Activated naive CD4-positive, alpha-beta T cell treated with anti-CD3 and anti-CD28 coated beads for 36 hours (primary cell): ENCODE results near the gene SIVA1. TPM values are rescaled to one million over a fixed set of nuclear protein-coding genes. Genes with fewer than 3 reads are reported as not detected.

Experiments used
- CTCF ChIA-PET: fragments of 350-600 bp; sonication (Branson Sonifier 250); formaldehyde crosslinking; loops from one replicate; lab custom pipeline; 2021; ENCODE audit warnings: antibody characterized with exemption; lab: Charles Lee
- DNase-seq: peaks from one replicate; pipeline ENCODE4 v3.0.0-alpha.2; 2020
- H3K27ac Mint-ChIP-seq: one replicate; pipeline ENCODE4 v1.8.0; 2021; ENCODE audit warnings: mild to moderate bottlenecking, mixed read lengths
- H3K27me3 Mint-ChIP-seq: one replicate; pipeline ENCODE4 v1.8.0; 2021; ENCODE audit warnings: low read depth, mixed read lengths
- H3K36me3 Mint-ChIP-seq: one replicate; pipeline ENCODE4 v1.8.0; 2021; ENCODE audit warnings: low read depth, mixed read lengths
- H3K4me1 Mint-ChIP-seq: one replicate; pipeline ENCODE4 v1.8.0; 2021; ENCODE audit warnings: low read depth, mixed read lengths
- H3K4me3 Mint-ChIP-seq: one replicate; pipeline ENCODE4 v1.8.0; 2021; ENCODE audit warnings: mild to moderate bottlenecking, moderate library complexity, mixed read lengths
- H3K9me3 Mint-ChIP-seq: one replicate; pipeline ENCODE4 v1.8.0; 2021; ENCODE audit warnings: mixed read lengths
- intact Hi-C: fragments of 100-400 bp; cut with micrococcal nuclease; formaldehyde crosslinking; loops from one replicate; pipeline ENCODE4 v1.15.1; 2023
- total RNA-seq, 2 experiments: library from RNA; stranded (reverse); gene quantifications; one replicate each; pipeline ENCODE4 v1.2.3, GENCODE V29; 2021

Gene SIVA1
- total RNA-seq, 2 experiments from 2014 or later = 86.1 to 92.7 TPM

- intact Hi-C loops = no loop called here
- CTCF ChIA-PET = interaction anchor here (0.6 to 1.6 kb wide), 4 partner anchors 14 to 59 kb away, joined by 3 to 7 read pairs (median 4); no protein-coding TSS in a partner anchor
These were observed 13.4 kb downstream of the SIVA1 start for GRCh38 chr14:104766256-104766862.

DNA sequence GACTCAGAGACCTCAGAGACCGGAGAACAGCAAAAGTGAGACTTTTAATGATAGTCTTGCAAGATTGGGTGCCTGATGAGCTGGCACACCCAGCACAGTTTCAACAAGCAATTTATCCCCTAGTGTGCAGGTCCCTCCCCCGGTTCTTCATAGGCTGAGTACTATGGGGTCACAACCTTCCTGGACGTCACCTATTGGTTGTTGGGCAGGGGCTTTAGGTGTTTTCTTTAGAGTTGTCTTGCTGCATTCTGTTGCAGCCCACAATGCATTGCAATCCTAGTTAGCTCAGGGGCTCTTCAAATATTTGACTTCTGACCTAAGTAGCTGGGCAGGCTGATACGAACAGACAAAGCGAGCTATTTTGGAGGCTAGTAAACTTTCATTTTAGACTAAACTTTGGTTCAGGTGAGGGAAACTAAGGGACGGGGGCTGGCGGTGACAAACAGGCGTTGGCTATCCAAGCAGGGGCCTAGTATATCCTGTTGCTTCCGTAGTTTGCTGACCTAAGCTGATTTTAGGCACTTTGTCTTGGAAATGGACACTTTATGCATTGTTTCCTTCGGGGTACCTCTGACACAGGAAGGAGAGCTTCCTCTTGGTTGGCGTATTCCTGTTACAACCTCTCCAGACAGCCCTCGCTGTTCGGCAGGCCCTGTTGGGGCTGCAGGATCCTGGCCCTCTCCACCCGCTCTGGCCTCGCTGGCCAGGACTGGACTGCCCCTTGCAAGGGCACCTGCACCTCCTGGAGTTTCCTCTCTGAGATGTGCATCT, 14.1 kb downstream of the SIVA1 start:
- CTCF ChIA-PET = interaction anchor here (0.6 to 1.9 kb wide), 4 partner anchors 8 to 59 kb away, joined by 4 to 13 read pairs (median 6); no protein-coding TSS in a partner anchor
- Mint-ChIP-seq H3K27ac (no peak overlapping the region), H3K27me3 (no peaks in the 10 kb centered on the region), H3K4me3 (no peak overlapping the region), H3K9me3 (peaks cover 4% of the 10 kb centered on the region), H3K4me1 (peaks cover 7% of the 10 kb centered on the region), H3K36me3 (peaks cover 19% of the 10 kb centered on the region)
- DNase-seq = no peak
- intact Hi-C loops = no loop called here

More at GRCh38 chr14:104766256-104766862, 13.4 kb downstream of the SIVA1 start:
- Mint-ChIP-seq H3K9me3 (peaks cover 4% of the 10 kb centered on the region), H3K4me1 (peaks cover 7% of the 10 kb centered on the region), H3K27ac (no peak overlapping the region), H3K4me3 (no peak overlapping the region), H3K36me3 (peaks cover 19% of the 10 kb centered on the region), H3K27me3 (no peaks in the 10 kb centered on the region)
- DNase-seq = no peak

DNA sequence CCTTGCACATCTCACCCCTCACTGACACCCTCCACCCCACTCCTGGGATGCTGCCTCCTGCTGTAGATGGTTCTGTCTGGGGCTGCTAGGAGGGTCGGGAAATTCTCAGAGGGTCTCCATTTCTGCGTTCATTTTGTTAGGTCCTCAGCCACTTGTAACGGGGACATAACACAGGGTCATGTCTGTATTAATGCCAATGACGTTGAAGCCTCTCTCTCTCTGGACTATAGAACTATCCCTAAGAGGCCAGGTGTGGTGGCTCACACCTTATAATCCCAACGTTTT, 14.6 kb downstream of the SIVA1 start:
- no peak for DNase-seq
- Mint-ChIP-seq H3K27me3 (no peaks in the 10 kb centered on the region), H3K27ac (no peak overlapping the region), H3K9me3 (peaks cover 4% of the 10 kb centered on the region), H3K36me3 (peaks cover 18% of the 10 kb centered on the region), H3K4me3 (no peak overlapping the region), H3K4me1 (peaks cover 7% of the 10 kb centered on the region)
- intact Hi-C loops = no loop called here
- CTCF ChIA-PET = interaction anchor here (1.4 to 1.9 kb wide), 3 partner anchors 8 to 58 kb away, joined by 4 to 34 read pairs (median 13); no protein-coding TSS in a partner anchor

GRCh38 chr14:104768437-104769323, 15.7 kb downstream of the SIVA1 start:
- peaks cover 4% of the 10 kb centered on the region for H3K9me3 Mint-ChIP-seq
- H3K27ac Mint-ChIP-seq = peak overlapping the region; percentile 41
- intact Hi-C loops = loop anchor here (1.0 to 2.0 kb wide), 4 partner anchors 16 to 102 kb away; partner anchors contain the start of gene ZBTB42
- H3K27me3 Mint-ChIP-seq = no peaks in the 10 kb centered on the region
- H3K36me3 Mint-ChIP-seq = peaks cover 18% of the 10 kb centered on the region
- CTCF ChIA-PET = interaction anchor here (0.6 to 1.9 kb wide), 15 partner anchors 9 to 1308 kb away, joined by 3 to 34 read pairs (median 4); partner anchors contain the start of gene SIVA1
- peak; percentile 95 for DNase-seq
- H3K4me3 Mint-ChIP-seq = no peak overlapping the region
- peaks cover 7% of the 10 kb centered on the region for H3K4me1 Mint-ChIP-seq

GRCh38 chr14:104769324-104770071, 16.6 kb downstream of the SIVA1 start:
- H3K9me3 Mint-ChIP-seq = peaks cover 4% of the 10 kb centered on the region
- intact Hi-C loops = loop anchor here (2.0 kb wide), 1 partner anchor 31 kb away; the partner anchor contains the start of gene ZBTB42
- H3K27me3 Mint-ChIP-seq = no peaks in the 10 kb centered on the region
- H3K4me3 Mint-ChIP-seq = no peak overlapping the region
- DNase-seq = no peak
- CTCF ChIA-PET = interaction anchor here (1.0 to 2.1 kb wide), 7 partner anchors 12 to 62 kb away, joined by 3 to 34 read pairs (median 4); no protein-coding TSS in a partner anchor
- H3K4me1 Mint-ChIP-seq = peaks cover 7% of the 10 kb centered on the region
- H3K36me3 Mint-ChIP-seq = peaks cover 18% of the 10 kb centered on the region
- peak overlapping the region; percentile 41 for H3K27ac Mint-ChIP-seq

- H3K27ac Mint-ChIP-seq = no peak overlapping the region
These were observed 17.2 kb downstream of the SIVA1 start for GRCh38 chr14:104770072-104770579.

GRCh38 chr14:104770851-104771272, 17.9 kb downstream of the SIVA1 start:
- no peaks in the 10 kb centered on the region for H3K27me3 Mint-ChIP-seq
- DNase-seq = no peak
- no peak overlapping the region for H3K4me3 Mint-ChIP-seq
- peaks cover 7% of the 10 kb centered on the region for H3K4me1 Mint-ChIP-seq
- no peak overlapping the region for H3K27ac Mint-ChIP-seq
- CTCF ChIA-PET = interaction anchor here (0.8 to 2.1 kb wide), 5 partner anchors 10 to 61 kb away, joined by 3 to 14 read pairs (median 3); partner anchors contain the start of gene SIVA1
- intact Hi-C loops = no loop called here
- H3K9me3 Mint-ChIP-seq = peaks cover 4% of the 10 kb centered on the region
- H3K36me3 Mint-ChIP-seq = peaks cover 18% of the 10 kb centered on the region

More at GRCh38 chr14:104770072-104770579, 17.2 kb downstream of the SIVA1 start:
- intact Hi-C loops = no loop called here
- H3K4me1 Mint-ChIP-seq = peaks cover 7% of the 10 kb centered on the region
- peaks cover 18% of the 10 kb centered on the region for H3K36me3 Mint-ChIP-seq
- DNase-seq = no peak
- H3K4me3 Mint-ChIP-seq = no peak overlapping the region
- H3K9me3 Mint-ChIP-seq = peaks cover 4% of the 10 kb centered on the region
- CTCF ChIA-PET = interaction anchor here (0.8 to 2.1 kb wide), 5 partner anchors 11 to 62 kb away, joined by 3 to 14 read pairs (median 3); partner anchors contain the start of gene SIVA1
- no peaks in the 10 kb centered on the region for H3K27me3 Mint-ChIP-seq

- Mint-ChIP-seq H3K36me3 (peaks cover 19% of the 10 kb centered on the region), H3K27ac (no peak overlapping the region)
These were observed 18.4 kb downstream of the SIVA1 start for GRCh38 chr14:104771374-104771773.

GRCh38 chr14:104771918-104772706, 19.2 kb downstream of the SIVA1 start:
- Mint-ChIP-seq H3K27me3 (no peaks in the 10 kb centered on the region), H3K4me3 (no peak overlapping the region), H3K36me3 (peaks cover 20% of the 10 kb centered on the region), H3K27ac (no peak overlapping the region), H3K4me1 (peaks cover 7% of the 10 kb centered on the region), H3K9me3 (peaks cover 4% of the 10 kb centered on the region)
- CTCF ChIA-PET = interaction anchor here (2.1 kb wide), 1 partner anchor 54 kb away, joined by 14 read pairs; no protein-coding TSS in a partner anchor
- intact Hi-C loops = no loop called here
- DNase-seq = no peak

More at GRCh38 chr14:104771374-104771773, 18.4 kb downstream of the SIVA1 start:
- DNase-seq = no peak
- Mint-ChIP-seq H3K9me3 (peaks cover 4% of the 10 kb centered on the region), H3K4me1 (peaks cover 7% of the 10 kb centered on the region), H3K4me3 (no peak overlapping the region), H3K27me3 (no peaks in the 10 kb centered on the region)
- CTCF ChIA-PET = interaction anchor here (1.6 to 2.1 kb wide), 2 partner anchors 10 to 55 kb away, joined by 3 to 14 read pairs; no protein-coding TSS in a partner anchor
- intact Hi-C loops = no loop called here

GRCh38 chr14:104772707-104773504, 20.0 kb downstream of the SIVA1 start:
- CTCF ChIA-PET = no interaction called here
- H3K27ac Mint-ChIP-seq = no peak overlapping the region
- no peaks in the 10 kb centered on the region for H3K27me3 Mint-ChIP-seq
- H3K4me3 Mint-ChIP-seq = no peak overlapping the region
- intact Hi-C loops = no loop called here
- H3K4me1 Mint-ChIP-seq = peaks cover 7% of the 10 kb centered on the region
- peaks cover 4% of the 10 kb centered on the region for H3K9me3 Mint-ChIP-seq
- peaks cover 22% of the 10 kb centered on the region for H3K36me3 Mint-ChIP-seq
- no peak for DNase-seq
